ENCODE measurements around the gene ATCAY. TPM values are rescaled to one million over a fixed set of nuclear protein-coding genes. Genes with fewer than 3 reads are reported as not detected.
"Not testable (repeated sequence)": the region's sequence is repeated elsewhere in the genome, so short reads cannot be mapped to it uniquely, and the experiment has no call there.

Gene ATCAY
- total RNA-seq, 1 donor: not detected

DNA sequence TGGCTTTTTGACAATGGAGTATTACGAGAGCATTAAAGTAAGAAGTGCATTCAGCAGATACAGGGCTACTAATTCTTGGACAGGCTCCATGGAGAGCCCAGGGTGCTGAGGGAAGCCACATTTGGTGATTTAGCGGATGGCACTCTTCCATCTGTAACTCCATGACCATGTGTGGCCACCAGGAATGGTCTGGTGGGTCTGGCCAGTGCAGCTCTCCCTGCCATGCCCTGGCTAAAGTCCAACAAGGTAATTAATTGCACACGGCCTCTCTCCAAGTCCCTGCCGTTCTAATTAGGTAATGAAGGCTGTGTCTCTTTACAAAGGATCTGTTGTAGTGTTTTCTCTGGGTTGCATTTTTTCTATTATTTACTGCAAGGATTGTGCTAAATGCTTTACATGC lies 7.3 kb upstream of the ATCAY start:
- peaks cover 13% of the 10 kb centered on the region for H3K27me3 ChIP-seq (ENCODE audit: insufficient read depth, low read length)
- H3K9me3 ChIP-seq (ENCODE audit: low read depth, low read length): no peaks in the 10 kb centered on the region
- H3K4me3 ChIP-seq (ENCODE audit: low read length): no peak overlapping the region
- H3K4me1 ChIP-seq (ENCODE audit: insufficient read depth, low read length): no peaks in the 10 kb centered on the region

DNA sequence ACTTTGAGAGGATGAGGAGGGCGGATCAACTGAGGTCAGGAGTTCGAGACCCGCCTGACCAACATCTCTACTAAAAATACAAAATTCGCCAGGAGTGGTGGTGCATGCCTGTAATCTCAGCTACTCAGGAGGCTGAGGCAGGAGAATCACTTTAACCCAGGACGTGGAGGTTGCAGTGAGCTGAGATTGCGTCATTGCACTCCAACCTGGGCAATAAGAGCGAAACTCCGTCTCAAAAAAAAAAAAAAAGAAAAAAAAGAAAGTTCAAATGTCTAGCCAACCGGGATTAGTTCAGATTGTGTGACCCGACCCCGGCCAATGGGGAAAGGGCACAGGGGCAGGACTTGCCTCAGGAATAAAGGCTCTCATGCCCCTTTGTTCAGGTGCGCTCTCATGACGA lies 5.8 kb upstream of the ATCAY start:
- H3K4me3 ChIP-seq (ENCODE audit: low read length); H3K9me3 ChIP-seq (ENCODE audit: low read depth, low read length); H3K4me1 ChIP-seq (ENCODE audit: insufficient read depth, low read length): not testable (repeated sequence)
- peaks cover 11% of the 10 kb centered on the region for H3K27me3 ChIP-seq (ENCODE audit: insufficient read depth, low read length)

DNA sequence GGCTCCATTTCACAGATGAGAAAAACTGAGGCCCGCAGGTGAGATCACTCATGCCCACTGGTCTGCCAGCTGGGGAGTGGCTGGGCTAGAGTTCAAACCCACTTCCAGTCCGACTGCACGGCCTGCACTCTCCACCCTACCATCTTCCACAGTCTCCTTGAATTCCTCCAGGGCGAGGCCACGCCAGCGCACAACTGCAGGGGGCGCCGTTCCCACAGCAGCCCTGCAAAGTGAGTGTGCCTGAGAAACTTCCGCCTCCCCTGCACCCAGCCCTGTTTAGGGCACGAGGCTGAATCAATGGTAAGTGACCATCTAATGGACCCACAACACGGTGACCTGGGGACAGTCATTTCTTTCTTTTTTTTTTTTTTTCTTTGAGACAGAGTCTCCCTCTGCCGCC lies 829 bp upstream of the ATCAY start:
- Histone ChIP-seq H3K9me3 (ENCODE audit: low read depth, low read length) (no peaks in the 10 kb centered on the region), H3K4me3 (ENCODE audit: low read length) (no peak overlapping the region), H3K4me1 (ENCODE audit: insufficient read depth, low read length) (no peaks in the 10 kb centered on the region), H3K27me3 (ENCODE audit: insufficient read depth, low read length) (peaks cover 31% of the 10 kb centered on the region)

- no peaks in the 10 kb centered on the region for H3K4me1 ChIP-seq (ENCODE audit: insufficient read depth, low read length)
- H3K4me3 ChIP-seq (ENCODE audit: low read length): no peak overlapping the region
- H3K9me3 ChIP-seq (ENCODE audit: low read depth, low read length): no peaks in the 10 kb centered on the region
- peaks cover 31% of the 10 kb centered on the region for H3K27me3 ChIP-seq (ENCODE audit: insufficient read depth, low read length)
Measured at GRCh38 chr19:3881272-3882040, 971 bp downstream of the ATCAY start.

DNA sequence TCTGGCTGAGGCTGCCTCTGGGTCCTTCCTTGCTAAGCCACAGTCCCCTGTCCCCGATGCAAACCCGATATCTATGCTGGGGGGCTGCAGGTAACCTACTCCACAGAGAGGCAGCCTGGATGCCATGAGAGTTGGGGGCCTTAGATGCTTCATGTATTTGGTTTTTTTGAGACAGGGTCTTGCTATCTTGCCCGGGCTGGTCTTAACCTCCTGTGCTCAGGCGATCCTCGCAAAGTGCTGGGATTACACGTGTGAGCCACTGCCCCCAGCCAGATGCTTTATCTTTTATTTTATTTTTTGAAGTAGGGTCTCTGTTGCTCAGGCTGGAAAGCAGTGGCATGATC lies 1.5 kb downstream of the ATCAY start:
- Histone ChIP-seq H3K27me3 (ENCODE audit: insufficient read depth, low read length) (peaks cover 31% of the 10 kb centered on the region), H3K4me1 (ENCODE audit: insufficient read depth, low read length) (no peaks in the 10 kb centered on the region), H3K4me3 (ENCODE audit: low read length) (no peak overlapping the region), H3K9me3 (ENCODE audit: low read depth, low read length) (no peaks in the 10 kb centered on the region)

DNA sequence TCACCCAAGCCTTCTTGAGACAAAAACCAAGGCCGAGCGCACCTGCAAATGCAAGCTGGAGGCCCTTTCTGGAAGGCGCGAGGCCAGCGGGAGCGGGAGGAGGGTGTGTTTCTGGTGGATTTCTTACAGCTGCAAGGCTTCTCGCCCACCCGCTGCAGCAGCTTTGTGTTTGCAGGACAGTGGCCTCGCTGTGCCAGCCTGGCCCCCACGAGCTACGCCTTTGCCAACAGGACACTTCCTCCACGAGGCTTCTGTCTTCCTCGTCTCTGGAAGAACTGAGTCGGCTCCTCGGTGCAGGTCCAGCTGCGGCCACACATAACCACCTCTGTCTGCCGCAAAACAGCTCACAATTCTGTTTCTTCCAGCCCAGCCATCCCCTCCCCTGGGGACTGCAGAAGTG lies 10.1 kb downstream of the ATCAY start:
- Histone ChIP-seq H3K27me3 (ENCODE audit: insufficient read depth, low read length) (no peaks in the 10 kb centered on the region), H3K9me3 (ENCODE audit: low read depth, low read length) (no peaks in the 10 kb centered on the region), H3K4me1 (ENCODE audit: insufficient read depth, low read length) (no peaks in the 10 kb centered on the region), H3K4me3 (ENCODE audit: low read length) (no peak overlapping the region)

DNA sequence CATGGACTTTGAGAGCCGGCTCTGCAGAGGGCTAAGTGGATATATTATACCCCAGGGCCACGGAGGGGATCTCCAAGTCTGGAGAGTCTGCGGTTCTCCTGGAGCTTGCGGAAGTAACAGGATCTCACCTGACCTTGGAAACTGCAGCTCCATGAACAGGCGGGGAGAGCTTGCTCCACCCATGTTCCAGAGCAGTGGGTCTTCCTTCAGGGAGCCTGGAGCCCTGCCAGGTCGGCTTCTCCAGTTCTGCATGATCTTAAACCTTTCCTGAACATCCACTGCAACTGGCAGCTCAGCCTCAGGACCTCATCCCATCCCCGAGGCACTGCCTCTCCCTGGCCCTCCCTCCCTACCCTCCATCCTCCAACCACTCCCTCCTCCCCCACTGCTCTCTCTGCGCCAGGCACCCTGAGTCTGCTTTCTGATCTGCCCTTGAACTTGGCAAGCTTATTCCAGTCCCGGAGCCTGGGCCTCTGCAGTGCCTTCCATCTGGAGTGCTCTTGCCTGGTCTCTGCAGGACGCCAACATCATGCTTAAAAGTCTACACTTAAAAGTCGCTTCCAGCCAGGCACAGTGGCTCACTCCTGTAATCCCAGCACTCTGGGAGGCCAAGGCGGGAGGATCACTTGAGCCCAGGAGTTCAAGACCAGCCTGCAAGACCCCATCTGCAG lies 13.2 kb downstream of the ATCAY start:
- Histone ChIP-seq H3K27me3 (ENCODE audit: insufficient read depth, low read length) (no peaks in the 10 kb centered on the region), H3K4me3 (ENCODE audit: low read length) (no peak overlapping the region)

DNA sequence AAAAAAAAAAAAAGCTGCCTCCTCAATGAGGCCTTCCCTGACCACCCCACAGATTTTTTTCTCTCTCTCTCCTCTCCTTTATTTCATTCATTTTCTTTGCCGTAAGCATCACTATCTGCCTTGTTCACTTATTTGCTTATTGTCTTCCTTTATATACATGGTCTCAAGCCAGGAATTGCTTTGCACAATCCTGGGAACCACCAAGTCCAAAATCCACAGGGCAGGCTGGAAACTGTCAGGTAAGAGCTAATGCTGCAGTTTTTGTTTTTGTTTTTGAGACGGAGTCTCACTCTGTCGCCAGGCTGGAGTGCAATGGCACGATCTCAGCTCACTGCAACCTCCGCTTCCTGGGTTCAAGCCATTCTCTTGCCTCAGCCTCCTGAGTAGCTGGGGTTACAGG lies 14.5 kb downstream of the ATCAY start:
- H3K27me3 ChIP-seq (ENCODE audit: insufficient read depth, low read length); H3K4me3 ChIP-seq (ENCODE audit: low read length); H3K4me1 ChIP-seq (ENCODE audit: insufficient read depth, low read length); H3K9me3 ChIP-seq (ENCODE audit: low read depth, low read length): not testable (repeated sequence)

More for the DNA sequence above, 13.2 kb downstream of the ATCAY start:
- H3K4me1 ChIP-seq (ENCODE audit: insufficient read depth, low read length): no peaks in the 10 kb centered on the region
- H3K9me3 ChIP-seq (ENCODE audit: low read depth, low read length): no peaks in the 10 kb centered on the region

- no peak overlapping the region for H3K4me3 ChIP-seq (ENCODE audit: low read length)
- no peaks in the 10 kb centered on the region for H3K4me1 ChIP-seq (ENCODE audit: insufficient read depth, low read length)
- H3K9me3 ChIP-seq (ENCODE audit: low read depth, low read length): no peaks in the 10 kb centered on the region
- no peaks in the 10 kb centered on the region for H3K27me3 ChIP-seq (ENCODE audit: insufficient read depth, low read length)
Measured at GRCh38 chr19:3895788-3896187, 15.3 kb downstream of the ATCAY start.

- no peaks in the 10 kb centered on the region for H3K9me3 ChIP-seq (ENCODE audit: low read depth, low read length)
- H3K4me1 ChIP-seq (ENCODE audit: insufficient read depth, low read length): no peaks in the 10 kb centered on the region
- H3K27me3 ChIP-seq (ENCODE audit: insufficient read depth, low read length): no peaks in the 10 kb centered on the region
- H3K4me3 ChIP-seq (ENCODE audit: low read length): no peak overlapping the region
Measured at GRCh38 chr19:3897936-3898335, 17.5 kb downstream of the ATCAY start.

- Histone ChIP-seq H3K4me3 (ENCODE audit: low read length) (no peak overlapping the region), H3K9me3 (ENCODE audit: low read depth, low read length) (no peaks in the 10 kb centered on the region), H3K4me1 (ENCODE audit: insufficient read depth, low read length) (no peaks in the 10 kb centered on the region), H3K27me3 (ENCODE audit: insufficient read depth, low read length) (no peaks in the 10 kb centered on the region)
Measured at GRCh38 chr19:3898426-3898825, 17.9 kb downstream of the ATCAY start.

DNA sequence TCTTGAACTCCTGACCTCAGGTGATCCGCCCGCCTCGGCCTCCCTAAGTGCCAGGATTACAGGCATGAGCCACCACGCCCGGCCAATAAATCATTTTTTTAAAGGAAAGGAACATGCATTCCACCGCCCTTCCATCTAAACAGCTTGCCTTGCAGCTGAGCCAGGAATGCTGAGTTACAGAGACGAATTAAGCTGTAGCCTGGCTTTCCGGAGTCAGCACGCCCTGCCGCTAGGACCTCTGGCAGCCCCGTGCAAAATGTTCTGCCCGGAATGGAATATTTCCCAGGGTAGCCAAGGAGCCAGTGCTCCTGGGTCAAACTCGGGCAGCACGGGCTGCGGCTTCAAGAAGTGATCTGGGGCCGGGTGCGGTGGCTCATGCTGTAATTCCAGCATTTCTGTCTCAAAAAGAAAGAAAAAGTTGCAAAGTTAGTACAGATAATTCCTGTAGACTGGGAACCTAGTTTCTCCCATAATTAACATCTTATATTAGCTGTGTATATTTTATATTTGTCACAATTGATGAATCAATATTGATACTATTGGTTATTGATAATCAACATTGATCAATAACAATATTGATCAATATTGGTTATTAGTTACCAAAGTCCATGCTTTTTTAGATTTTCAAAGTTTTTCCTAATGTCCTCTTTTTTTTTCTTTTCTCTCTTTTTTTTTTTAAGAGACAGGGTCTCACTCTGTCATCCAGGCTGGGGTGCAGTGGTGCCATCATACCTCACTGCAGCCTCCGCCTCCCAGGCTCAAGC lies 19.2 kb downstream of the ATCAY start:
- no peaks in the 10 kb centered on the region for H3K9me3 ChIP-seq (ENCODE audit: low read depth, low read length)
- no peaks in the 10 kb centered on the region for H3K4me1 ChIP-seq (ENCODE audit: insufficient read depth, low read length)
- H3K27me3 ChIP-seq (ENCODE audit: insufficient read depth, low read length): no peaks in the 10 kb centered on the region
- no peak overlapping the region for H3K4me3 ChIP-seq (ENCODE audit: low read length)

- Histone ChIP-seq H3K9me3 (ENCODE audit: low read depth, low read length) (no peaks in the 10 kb centered on the region), H3K4me3 (ENCODE audit: low read length) (no peak overlapping the region), H3K27me3 (ENCODE audit: insufficient read depth, low read length) (no peaks in the 10 kb centered on the region), H3K4me1 (ENCODE audit: insufficient read depth, low read length) (no peaks in the 10 kb centered on the region)
Measured at GRCh38 chr19:3902317-3902973, 22.0 kb downstream of the ATCAY start.

DNA sequence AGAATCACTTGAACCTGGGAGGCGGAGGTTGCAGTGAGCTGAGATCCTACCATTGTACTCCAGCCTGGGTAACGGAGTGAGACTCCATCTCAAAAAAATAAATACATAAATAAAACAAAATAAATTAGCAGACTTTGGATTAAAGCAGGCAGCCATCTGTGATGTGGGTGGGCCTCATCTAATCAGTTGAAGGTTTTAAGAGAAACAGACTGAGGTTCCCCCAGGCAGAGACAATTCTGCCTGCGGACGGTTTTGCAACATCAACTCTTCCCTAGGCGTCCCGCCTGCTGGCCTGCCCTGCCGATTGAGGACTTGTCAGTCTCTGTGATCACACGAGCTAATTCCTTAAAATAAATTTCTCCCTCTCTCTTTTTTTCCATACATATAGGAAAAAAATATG lies 23.7 kb downstream of the ATCAY start:
- H3K27me3 ChIP-seq (ENCODE audit: insufficient read depth, low read length): no peaks in the 10 kb centered on the region
- no peak overlapping the region for H3K4me3 ChIP-seq (ENCODE audit: low read length)
- H3K9me3 ChIP-seq (ENCODE audit: low read depth, low read length): no peaks in the 10 kb centered on the region
- no peaks in the 10 kb centered on the region for H3K4me1 ChIP-seq (ENCODE audit: insufficient read depth, low read length)

GRCh38 chr19:3907626-3908265 lies 27.3 kb downstream of the ATCAY start:
- no peaks in the 10 kb centered on the region for H3K9me3 ChIP-seq (ENCODE audit: low read depth, low read length)
- H3K27me3 ChIP-seq (ENCODE audit: insufficient read depth, low read length): no peaks in the 10 kb centered on the region
- no peaks in the 10 kb centered on the region for H3K4me1 ChIP-seq (ENCODE audit: insufficient read depth, low read length)
- H3K4me3 ChIP-seq (ENCODE audit: low read length): no peak overlapping the region
